Measurements from ENCODE around the gene AKAP8L.

Gene AKAP8L

GRCh38 chr19:15418579-15419412, at the start of gene AKAP8L:
Gene AKAP8L, minus strand, starts transcription at chr19:15418988. Its CDS starts 65 bp downstream, at chr19:15418923.
- DNase-seq, result peak; percentile 96 to 100 (median 99)

GRCh38 chr19:15467734-15468214, 49.0 kb upstream of the AKAP8L start:
- no peak for DNase-seq

- DNase-seq, result no peak
These were observed 48.3 kb upstream of the AKAP8L start for GRCh38 chr19:15466851-15467733.

GRCh38 chr19:15464394-15465385, 45.9 kb upstream of the AKAP8L start, which contains the start of gene RASAL3:
Gene RASAL3, minus strand, starts transcription at chr19:15464544. Its CDS starts 186 bp downstream, at chr19:15464358.
- no peak for DNase-seq

- DNase-seq, result no peak
These were observed 45.1 kb upstream of the AKAP8L start for GRCh38 chr19:15463861-15464371.

- DNase-seq, result no peak
These were observed 42.9 kb upstream of the AKAP8L start for GRCh38 chr19:15461694-15462093.

GRCh38 chr19:15457701-15458484, 39.1 kb upstream of the AKAP8L start:
- DNase-seq, result no peak

GRCh38 chr19:15456871-15457700, 38.3 kb upstream of the AKAP8L start:
- peak in 2 of 3 experiments; percentile 57 to 78 for DNase-seq

GRCh38 chr19:15456441-15456840, 37.7 kb upstream of the AKAP8L start:
- no peak for DNase-seq

- DNase-seq, result no peak
These were observed 37.2 kb upstream of the AKAP8L start for GRCh38 chr19:15455996-15456395.

- DNase-seq, result no peak
These were observed 35.4 kb upstream of the AKAP8L start for GRCh38 chr19:15453906-15454860.

- DNase-seq, result no peak
These were observed 34.3 kb upstream of the AKAP8L start for GRCh38 chr19:15453091-15453578.

GRCh38 chr19:15452111-15453047, 33.6 kb upstream of the AKAP8L start:
- peak; percentile 31 to 60 (median 45) for DNase-seq

GRCh38 chr19:15450528-15450890, 31.7 kb upstream of the AKAP8L start:
- no peak for DNase-seq

- peak; percentile 54 to 82 (median 76) for DNase-seq
These were observed 31.1 kb upstream of the AKAP8L start, which contains the start of gene WIZ for GRCh38 chr19:15449620-15450527. Gene WIZ, minus strand, starts transcription at chr19:15449956. Its CDS starts 1,649 bp downstream, at chr19:15448307.

Measured in NCI-H1417 (cell line).